K562 (cell line): ENCODE measurements around the gene SAT2. TPM values are rescaled to one million over a fixed set of nuclear protein-coding genes. Genes with fewer than 3 reads are reported as not detected.

ENCODE experiments used
- BDP1 ChIP-seq: IDR thresholded peaks from 3 replicates; pipeline ENCODE4 v1.6.1; 2011; ENCODE audit not compliant: insufficient read length, insufficient read depth
- BRF1 ChIP-seq: IDR thresholded peaks from 3 replicates; pipeline ENCODE4 v1.6.1; 2011; ENCODE audit warnings: borderline replicate concordance, mild to moderate bottlenecking; ENCODE audit not compliant: insufficient read length; ENCODE audit errors: extremely low read depth
- ELF1 ChIP-seq: fragments of 200-800 bp; sonication (Bioruptor generic); IDR thresholded peaks from 2 replicates; pipeline ENCODE4 v1.6.1; 2016; ENCODE audit warnings: missing genetic modification characterization, missing compliant biosample characterization
- EP400 ChIP-seq: fragments of 450-650 bp; IDR thresholded peaks from 2 replicates; pipeline ENCODE4 v1.6.1; 2017; ENCODE audit warnings: antibody characterized with exemption, mild to moderate bottlenecking, moderate library complexity
- MAZ ChIP-seq, 2 experiments: fragments of 450-650 bp in 1 of 2; sonication (generic) in 1 of 2; formaldehyde crosslinking; IDR thresholded peaks in 1 of 2; conservative IDR thresholded peaks in 1 of 2; 2 replicates each; pipeline versions ENCODE4 v1.4.0 to v1.5.0; 2020; ENCODE audit warnings: mild to moderate bottlenecking in 1 of 2, missing genetic modification reagents in 1 of 2
- NR1H2 ChIP-seq: sonication (generic); formaldehyde crosslinking; IDR thresholded peaks from 2 replicates; pipeline ENCODE4 v1.4.0; 2020; ENCODE audit warnings: mild to moderate bottlenecking, missing genetic modification reagents
- NR4A1 ChIP-seq, 2 experiments: fragments of 250-450 bp in 1 of 2; fragments of 450-650 bp in 1 of 2; sonication (Bioruptor Pico) in 1 of 2; IDR thresholded peaks; 2 replicates each; pipeline versions ENCODE4 v1.4.0 to v1.6.1; 2016 to 2020; ENCODE audit warnings: mild to moderate bottlenecking in 2 of 2, missing compliant biosample characterization in 1 of 2, missing genetic modification characterization in 1 of 2, moderate library complexity in 1 of 2
- PTBP1 ChIP-seq: fragments of 200-400 bp; formaldehyde crosslinking; IDR thresholded peaks from 2 replicates; pipeline ENCODE4 v1.6.1; 2017; ENCODE audit warnings: low read depth, low read length
- SIN3A ChIP-seq, 2 experiments: fragments of 150-350 bp in 1 of 2; IDR thresholded peaks; 2 replicates each; pipeline ENCODE4 v1.6.1; 2011 to 2016; ENCODE audit warnings: borderline replicate concordance in 2 of 2, low read depth in 2 of 2, low read length in 2 of 2, mild to moderate bottlenecking in 2 of 2, moderate library complexity in 2 of 2; ENCODE audit not compliant: control insufficient read depth in 1 of 2
- SIX5 ChIP-seq, 2 experiments: IDR thresholded peaks; 2 replicates each; pipeline ENCODE4 v1.6.1; 2011; ENCODE audit warnings: low read length in 2 of 2, borderline replicate concordance in 1 of 2, low read depth in 1 of 2, mild to moderate bottlenecking in 1 of 2, moderate library complexity in 1 of 2; ENCODE audit not compliant: insufficient read depth in 1 of 2
- SMARCE1 ChIP-seq: fragments of 450-650 bp; IDR thresholded peaks from 2 replicates; pipeline ENCODE4 v1.7.1; 2016; ENCODE audit warnings: mild to moderate bottlenecking
- TAF9B ChIP-seq: fragments of 450-650 bp; IDR thresholded peaks from 2 replicates; pipeline ENCODE4 v1.6.1; 2018; ENCODE audit warnings: mild to moderate bottlenecking; ENCODE audit not compliant: partially characterized antibody
- TAL1 ChIP-seq: fragments of 450-650 bp; IDR thresholded peaks from 2 replicates; pipeline ENCODE4 v1.6.1; 2016; ENCODE audit warnings: mild to moderate bottlenecking
- ZC3H4 ChIP-seq: sonication (generic); formaldehyde crosslinking; IDR thresholded peaks from 2 replicates; pipeline ENCODE4 v1.9.0; 2021; ENCODE audit warnings: missing genetic modification reagents, borderline replicate concordance
- ZNF121 ChIP-seq: sonication (generic); formaldehyde crosslinking; conservative IDR thresholded peaks from 2 replicates; pipeline ENCODE4 v1.8.0; 2022; ENCODE audit warnings: missing genetic modification reagents
- ZNF431 ChIP-seq: sonication (generic); formaldehyde crosslinking; IDR thresholded peaks from 2 replicates; pipeline ENCODE4 v1.8.0; 2022; ENCODE audit warnings: mild to moderate bottlenecking, missing genetic modification reagents
- ZNF507 ChIP-seq: conservative IDR thresholded peaks from 2 replicates; pipeline ENCODE4 v1.6.1; 2017; ENCODE audit warnings: missing genetic modification characterization, missing compliant biosample characterization
- polyA plus RNA-seq, 8 experiments: library from polyadenylated mRNA; depleted of rRNA in 4 of 8; stranded (reverse) in 5 of 8; unstranded in 3 of 8; fragments of >200 nt; fragmentation: Nextera tagmentation in 2 of 8; fragmentation: Illumina TruSeq in 1 of 8; extraction: Ambion mirVana in 2 of 8; extraction: Trizol in 1 of 8; gene quantifications; 2 replicates each; pipeline versions ENCODE4 v1.2.1 to v1.2.3, GENCODE V29; 2011 to 2014; ENCODE audit warnings: inconsistent platforms in 1 of 8, missing spikeins in 1 of 8
- total RNA-seq, 7 experiments: library from RNA; depleted of rRNA in 6 of 7; stranded (reverse); fragments of >200 nt in 6 of 7; fragmentation: Illumina TruSeq in 2 of 7; extraction: Trizol in 2 of 7; gene quantifications; 2 replicates each; pipeline versions ENCODE4 v1.2.1 to v1.2.3, GENCODE V29; 2011 to 2021; ENCODE audit warnings: low replicate concordance in 1 of 7
- TF ChIP-seq, protein P1 (sequence below): fragments of 250-450 bp; sonication (Bioruptor Pico); IDR thresholded peaks from 2 replicates; pipeline ENCODE4 v1.8.0; 2022; ENCODE audit warnings: inconsistent platforms
- TF ChIP-seq, protein P2 (sequence below): fragments of 450-650 bp; IDR thresholded peaks from one replicate; pipeline ENCODE4 v1.6.1; 2018; ENCODE audit warnings: mild to moderate bottlenecking, moderate library complexity; ENCODE audit not compliant: partially characterized antibody
- TF ChIP-seq, protein P3 (sequence below): sonication (generic); formaldehyde crosslinking; IDR thresholded peaks from 2 replicates; pipeline ENCODE4 v1.8.1; 2023; ENCODE audit warnings: mild to moderate bottlenecking, missing genetic modification reagents
- TF ChIP-seq, protein P4 (sequence below): fragments of 450-650 bp; conservative IDR thresholded peaks from 2 replicates; pipeline ENCODE4 v1.6.1; 2016; ENCODE audit warnings: missing genetic modification characterization, low read depth, mild to moderate bottlenecking, control low read depth, missing compliant biosample characterization

Gene SAT2
- total and polyA plus RNA-seq, 9 of the 15 experiments (the other 6 are each of a cell fraction or from before 2014, with no cell fraction given) = 2.0 to 8.0 (median 5.3) TPM

DNA sequence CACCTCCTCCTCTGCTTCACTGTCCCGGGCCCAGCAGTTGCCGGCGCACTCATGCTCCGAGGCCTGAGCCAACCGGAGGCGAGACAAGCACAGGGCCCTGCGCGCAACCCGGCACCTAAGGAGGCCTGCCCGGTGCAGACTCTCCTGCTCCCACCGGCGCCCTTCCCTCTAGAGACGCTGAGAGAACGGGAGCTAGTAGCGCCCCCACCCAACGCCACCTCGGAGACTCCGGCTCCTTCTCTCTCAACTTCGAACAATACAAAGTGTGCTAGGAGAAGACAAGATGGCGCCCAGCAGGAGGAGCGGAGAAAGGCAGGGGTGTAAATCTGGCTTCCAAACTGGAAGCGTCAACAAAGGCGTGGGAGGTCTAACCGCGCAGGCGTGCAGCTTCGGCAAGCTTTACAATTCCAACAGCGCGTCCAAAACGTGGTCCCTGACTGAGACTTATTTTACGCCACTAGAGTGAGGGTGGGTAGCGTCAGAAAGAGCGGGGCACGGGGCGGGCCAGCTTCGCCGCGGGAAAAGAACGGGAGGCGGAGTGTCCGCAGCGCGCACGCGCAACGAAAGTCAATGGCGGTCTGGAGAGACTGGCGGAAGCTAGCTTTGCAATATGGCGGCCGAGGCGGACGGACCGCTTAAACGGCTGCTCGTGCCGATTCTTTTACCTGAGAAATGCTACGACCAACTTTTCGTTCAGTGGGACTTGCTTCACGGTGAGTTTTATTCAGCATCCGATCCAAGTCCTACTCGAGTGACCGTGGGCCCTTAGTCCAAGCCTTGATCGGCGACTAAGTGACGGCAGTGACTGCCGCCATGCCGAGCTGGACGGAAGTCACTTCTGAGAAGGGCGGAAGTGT, 44.1 kb downstream of the SAT2 start, which contains the start of gene MPDU1 (continued):
- TF ChIP-seq NR4A1 (CRISPR knock-in tag; IDR thresholded peaks at IDR 0.05) (no peak), NR4A1 (tag; IDR thresholded peaks at IDR 0.05) (peak; percentile 91), EP400 (peak; percentile 97), SMARCE1 (no peak), NR1H2 (CRISPR knock-in tag) (0 out of 2 replicates have a peak, but pooled peaks have one; percentile 26), ZC3H4 (no peak), BDP1 (no peak), ZNF431 (CRISPR knock-in tag) (peak; percentile 27; the same call in 1 of the 2 replicates), PTBP1 (no peak), ZNF507 (tag) (no peak), ZNF121 (no peak), TAF9B (peak; percentile 98), ELF1 (peak; percentile 96), MAZ (CRISPR knock-in tag; conservative IDR thresholded peaks at IDR 0.05 in 1 of 2, IDR thresholded peaks at IDR 0.05 in 1 of 2) (peak; percentile 8 to 69; a peak in 2 of 4 replicates), BRF1 (no peak), SIX5 (IDR thresholded peaks at IDR 0.05; ENCODE audit: borderline replicate concordance in 1 of 2, insufficient read depth in 1 of 2, low read depth in 1 of 2, low read length in 2 of 2) (peak in 1 of 2 experiments; percentile 40; a peak in 1 of 4 replicates), TAL1 (no peak), SIN3A (IDR thresholded peaks at IDR 0.05; ENCODE audit: borderline replicate concordance in 2 of 2, control insufficient read depth in 1 of 2, low read depth in 2 of 2, low read length in 2 of 2) (0 out of 4 replicates have a peak, but pooled peaks of 1 of the 2 experiments have one; percentile 58)
- TF ChIP-seq, protein P1, sequence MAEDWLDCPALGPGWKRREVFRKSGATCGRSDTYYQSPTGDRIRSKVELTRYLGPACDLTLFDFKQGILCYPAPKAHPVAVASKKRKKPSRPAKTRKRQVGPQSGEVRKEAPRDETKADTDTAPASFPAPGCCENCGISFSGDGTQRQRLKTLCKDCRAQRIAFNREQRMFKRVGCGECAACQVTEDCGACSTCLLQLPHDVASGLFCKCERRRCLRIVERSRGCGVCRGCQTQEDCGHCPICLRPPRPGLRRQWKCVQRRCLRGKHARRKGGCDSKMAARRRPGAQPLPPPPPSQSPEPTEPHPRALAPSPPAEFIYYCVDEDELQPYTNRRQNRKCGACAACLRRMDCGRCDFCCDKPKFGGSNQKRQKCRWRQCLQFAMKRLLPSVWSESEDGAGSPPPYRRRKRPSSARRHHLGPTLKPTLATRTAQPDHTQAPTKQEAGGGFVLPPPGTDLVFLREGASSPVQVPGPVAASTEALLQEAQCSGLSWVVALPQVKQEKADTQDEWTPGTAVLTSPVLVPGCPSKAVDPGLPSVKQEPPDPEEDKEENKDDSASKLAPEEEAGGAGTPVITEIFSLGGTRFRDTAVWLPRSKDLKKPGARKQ (CRISPR knock-in tag) = no peak
- TF ChIP-seq, protein P2, sequence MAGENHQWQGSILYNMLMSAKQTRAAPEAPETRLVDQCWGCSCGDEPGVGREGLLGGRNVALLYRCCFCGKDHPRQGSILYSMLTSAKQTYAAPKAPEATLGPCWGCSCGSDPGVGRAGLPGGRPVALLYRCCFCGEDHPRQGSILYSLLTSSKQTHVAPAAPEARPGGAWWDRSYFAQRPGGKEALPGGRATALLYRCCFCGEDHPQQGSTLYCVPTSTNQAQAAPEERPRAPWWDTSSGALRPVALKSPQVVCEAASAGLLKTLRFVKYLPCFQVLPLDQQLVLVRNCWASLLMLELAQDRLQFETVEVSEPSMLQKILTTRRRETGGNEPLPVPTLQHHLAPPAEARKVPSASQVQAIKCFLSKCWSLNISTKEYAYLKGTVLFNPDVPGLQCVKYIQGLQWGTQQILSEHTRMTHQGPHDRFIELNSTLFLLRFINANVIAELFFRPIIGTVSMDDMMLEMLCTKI = no peak
- TF ChIP-seq, protein P3, sequence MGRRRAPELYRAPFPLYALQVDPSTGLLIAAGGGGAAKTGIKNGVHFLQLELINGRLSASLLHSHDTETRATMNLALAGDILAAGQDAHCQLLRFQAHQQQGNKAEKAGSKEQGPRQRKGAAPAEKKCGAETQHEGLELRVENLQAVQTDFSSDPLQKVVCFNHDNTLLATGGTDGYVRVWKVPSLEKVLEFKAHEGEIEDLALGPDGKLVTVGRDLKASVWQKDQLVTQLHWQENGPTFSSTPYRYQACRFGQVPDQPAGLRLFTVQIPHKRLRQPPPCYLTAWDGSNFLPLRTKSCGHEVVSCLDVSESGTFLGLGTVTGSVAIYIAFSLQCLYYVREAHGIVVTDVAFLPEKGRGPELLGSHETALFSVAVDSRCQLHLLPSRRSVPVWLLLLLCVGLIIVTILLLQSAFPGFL (CRISPR knock-in tag) = no peak
- TF ChIP-seq, protein P4, sequence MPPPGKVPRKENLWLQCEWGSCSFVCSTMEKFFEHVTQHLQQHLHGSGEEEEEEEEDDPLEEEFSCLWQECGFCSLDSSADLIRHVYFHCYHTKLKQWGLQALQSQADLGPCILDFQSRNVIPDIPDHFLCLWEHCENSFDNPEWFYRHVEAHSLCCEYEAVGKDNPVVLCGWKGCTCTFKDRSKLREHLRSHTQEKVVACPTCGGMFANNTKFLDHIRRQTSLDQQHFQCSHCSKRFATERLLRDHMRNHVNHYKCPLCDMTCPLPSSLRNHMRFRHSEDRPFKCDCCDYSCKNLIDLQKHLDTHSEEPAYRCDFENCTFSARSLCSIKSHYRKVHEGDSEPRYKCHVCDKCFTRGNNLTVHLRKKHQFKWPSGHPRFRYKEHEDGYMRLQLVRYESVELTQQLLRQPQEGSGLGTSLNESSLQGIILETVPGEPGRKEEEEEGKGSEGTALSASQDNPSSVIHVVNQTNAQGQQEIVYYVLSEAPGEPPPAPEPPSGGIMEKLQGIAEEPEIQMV (tag) = no peak
